GM21515 (cell line): Measurements from ENCODE around the gene HSD17B4.
A peak's percentile ranks its signal among the peaks of the same experiment; 100 is the strongest.
"Not testable (repeated sequence)": the region's sequence is repeated elsewhere in the genome, so short reads cannot be mapped to it uniquely, and the experiment has no call there.

ENCODE experiments used
- ATAC-seq: cut with Tn5 transposase; IDR thresholded peaks from one replicate; pipeline ENCODE4 v1.9.1; 2021; ENCODE audit not compliant: unreplicated experiment

Gene HSD17B4

GRCh38 chr5:119432674-119433237 is 19.5 kb upstream of the HSD17B4 start:
- not testable (repeated sequence) for ATAC-seq

GRCh38 chr5:119435436-119436132 is 16.7 kb upstream of the HSD17B4 start:
- peak; percentile 97 for ATAC-seq

GRCh38 chr5:119437785-119438586 is 14.3 kb upstream of the HSD17B4 start:
- not testable (repeated sequence) for ATAC-seq

- not testable (repeated sequence) for ATAC-seq
Observed at GRCh38 chr5:119438587-119438917, 13.7 kb upstream of the HSD17B4 start.

GRCh38 chr5:119439140-119439631 is 13.1 kb upstream of the HSD17B4 start:
- no peak for ATAC-seq

- ATAC-seq: not testable (repeated sequence)
Observed at GRCh38 chr5:119439632-119440031, 12.7 kb upstream of the HSD17B4 start.

GRCh38 chr5:119444643-119445042 is 7.7 kb upstream of the HSD17B4 start:
- ATAC-seq: not testable (repeated sequence)

- no peak for ATAC-seq
Observed at GRCh38 chr5:119445544-119445943, 6.8 kb upstream of the HSD17B4 start.

GRCh38 chr5:119449882-119450281 is 2.4 kb upstream of the HSD17B4 start:
- ATAC-seq: no peak

GRCh38 chr5:119450627-119451026 is 1.7 kb upstream of the HSD17B4 start:
- ATAC-seq: not testable (repeated sequence)

- ATAC-seq: no peak
Observed at GRCh38 chr5:119451561-119451960, 736 bp upstream of the HSD17B4 start.

- ATAC-seq: no peak
Observed at GRCh38 chr5:119452060-119452372, 281 bp upstream of the HSD17B4 start.

GRCh38 chr5:119453040-119453373 is 710 bp downstream of the HSD17B4 start:
- peak; percentile 17 for ATAC-seq

- no peak for ATAC-seq
Observed at GRCh38 chr5:119454171-119454570, 1.9 kb downstream of the HSD17B4 start.

GRCh38 chr5:119458911-119459632 is 6.8 kb downstream of the HSD17B4 start:
- ATAC-seq: no peak

GRCh38 chr5:119465640-119466039 is 13.3 kb downstream of the HSD17B4 start:
- ATAC-seq: no peak

GRCh38 chr5:119468286-119468685 is 16.0 kb downstream of the HSD17B4 start:
- ATAC-seq: no peak

GRCh38 chr5:119470105-119470763 is 17.9 kb downstream of the HSD17B4 start:
- ATAC-seq: peak; percentile 59

GRCh38 chr5:119470851-119471451 is 18.7 kb downstream of the HSD17B4 start:
- ATAC-seq: peak; percentile 58

- no peak for ATAC-seq
Observed at GRCh38 chr5:119473241-119473640, 20.9 kb downstream of the HSD17B4 start.

GRCh38 chr5:119476341-119476740 is 24.0 kb downstream of the HSD17B4 start:
- no peak for ATAC-seq
